OCI-LY3 (cell line): ENCODE results near the gene TOMM34.

Source experiments
- H2AFZ ChIP-seq: fragments of 200-600, 300-600 bp; shearing (Covaris generic); 2 replicates; pipeline ENCODE4 v1.6.0; 2014; ENCODE audit warnings: antibody characterized with exemption, low read depth, low read length
- H3K27ac ChIP-seq: fragments of 200-600, 300-600 bp; sonication (generic); 2 replicates; pipeline ENCODE4 v1.5.1; 2014; ENCODE audit warnings: mild to moderate bottlenecking, low read length, moderate library complexity, mixed read lengths
- H3K27me3 ChIP-seq: fragments of 200-600, 300-600 bp; sonication (generic); 2 replicates; pipeline ENCODE4 v1.6.1; 2014; ENCODE audit warnings: low read depth, low read length, mixed read lengths
- H3K36me3 ChIP-seq: fragments of 200-600, 300-600 bp; sonication (generic); replicated peaks from 2 replicates; pipeline ENCODE3; 2014; ENCODE audit warnings: low read depth, low read length, mixed read lengths
- H3K4me1 ChIP-seq: fragments of 300-600, 200-600 bp; sonication (generic); 2 replicates; pipeline ENCODE4 v1.6.1; 2014; ENCODE audit warnings: low read length, mixed read lengths
- H3K4me2 ChIP-seq: fragments of 200-600, 300-600 bp; sonication (generic); 2 replicates; pipeline ENCODE4 v1.6.1; 2014; ENCODE audit warnings: low read length, mixed read lengths
- H3K4me3 ChIP-seq: fragments of 300-600, 200-600 bp; sonication (generic); 2 replicates; pipeline ENCODE4 v1.5.1; 2014; ENCODE audit warnings: antibody characterized with exemption, mild to moderate bottlenecking, low read length, moderate library complexity
- H3K79me2 ChIP-seq: fragments of 300-600, 200-600 bp; shearing (Covaris generic); 2 replicates; pipeline ENCODE4 v1.6.1; 2014; ENCODE audit warnings: mild to moderate bottlenecking, low read length, mixed read lengths
- H3K9ac ChIP-seq: fragments of 300-600, 200-600 bp; shearing (Covaris generic); 2 replicates; pipeline ENCODE4 v1.6.0; 2014; ENCODE audit warnings: mild to moderate bottlenecking, low read length, moderate library complexity
- H3K9me3 ChIP-seq: fragments of 200-600, 300-600 bp; shearing (Covaris generic); 2 replicates; pipeline ENCODE4 v1.6.1; 2014; ENCODE audit warnings: low read length, mixed read lengths; ENCODE audit not compliant: insufficient read depth
- H4K20me1 ChIP-seq: fragments of 200-600, 300-600 bp; sonication (generic); 2 replicates; pipeline ENCODE4 v1.6.1; 2016; ENCODE audit warnings: low read length, mixed read lengths; ENCODE audit not compliant: insufficient read depth
- CTCF ChIP-seq: fragments of 200-600, 300-600 bp; sonication (generic); IDR thresholded peaks from 2 replicates; pipeline ENCODE4 v1.5.1; 2014; ENCODE audit warnings: antibody characterized with exemption, low read length, low read depth
- EZH2phosphoT487 ChIP-seq: fragments of 200-600 bp; shearing (Covaris generic); IDR thresholded peaks from 2 replicates; pipeline ENCODE4 v1.6.1; 2018; ENCODE audit warnings: antibody characterized with exemption, mixed run types, low read depth

TOMM34 gene

GRCh38 chr20:44966030-44966961, 6.1 kb upstream of the TOMM34 start, which contains the start of gene STK4:
STK4 (plus strand) TSS chr20:44966512; CDS start chr20:44966569, 57 bp downstream.
- H3K4me1 ChIP-seq, result peaks cover 41% of the 10 kb centered on the region
- peak within 1 kb of the TSS; percentile 95 for H3K9ac ChIP-seq
- H4K20me1 ChIP-seq, result no peaks in the 10 kb centered on the region
- peaks cover 63% of the 10 kb centered on the region for H3K79me2 ChIP-seq
- TF ChIP-seq CTCF, result peak; percentile 94
- TF ChIP-seq EZH2phosphoT487, result no peak
- no peaks in the 10 kb centered on the region for H3K9me3 ChIP-seq
- H3K27ac ChIP-seq, result peak within 1 kb of the TSS; percentile 92
- peak within 1 kb of the TSS; percentile 83 for H2AFZ ChIP-seq
- H3K4me3 ChIP-seq, result peak within 1 kb of the TSS; percentile 84
- H3K36me3 ChIP-seq, result peaks cover 27% of the 10 kb centered on the region
- peak within 1 kb of the TSS; percentile 92 for H3K4me2 ChIP-seq
- H3K27me3 ChIP-seq, result no peaks in the 10 kb centered on the region

- H3K79me2 ChIP-seq, result peaks cover 58% of the 10 kb centered on the region
Observed at GRCh38 chr20:44965651-44966029, 5.4 kb upstream of the TOMM34 start.

GRCh38 chr20:44963325-44964215, 3.4 kb upstream of the TOMM34 start:
- no peak overlapping the region for H2AFZ ChIP-seq
- peak overlapping the region; percentile 20; the same call in 1 of the 2 replicates for H3K4me2 ChIP-seq
- no peaks in the 10 kb centered on the region for H3K9me3 ChIP-seq
- H3K79me2 ChIP-seq, result peaks cover 57% of the 10 kb centered on the region
- TF ChIP-seq EZH2phosphoT487, result no peak
- TF ChIP-seq CTCF, result no peak
- H3K4me3 ChIP-seq, result no peak overlapping the region
- peaks cover 23% of the 10 kb centered on the region for H3K36me3 ChIP-seq
- H3K27me3 ChIP-seq, result no peaks in the 10 kb centered on the region
- H3K9ac ChIP-seq, result no peak overlapping the region
- no peak overlapping the region for H3K27ac ChIP-seq
- H3K4me1 ChIP-seq, result peaks cover 40% of the 10 kb centered on the region
- peaks cover 3% of the 10 kb centered on the region for H4K20me1 ChIP-seq

More at GRCh38 chr20:44965651-44966029, 5.4 kb upstream of the TOMM34 start:
- peaks cover 27% of the 10 kb centered on the region for H3K36me3 ChIP-seq
- peak overlapping the region; percentile 92 for H3K27ac ChIP-seq
- no peaks in the 10 kb centered on the region for H3K27me3 ChIP-seq
- H3K4me3 ChIP-seq, result peak overlapping the region; percentile 84
- H3K4me1 ChIP-seq, result peaks cover 41% of the 10 kb centered on the region
- no peaks in the 10 kb centered on the region for H4K20me1 ChIP-seq
- H2AFZ ChIP-seq, result peak overlapping the region; percentile 83
- H3K4me2 ChIP-seq, result peak overlapping the region; percentile 80
- H3K9me3 ChIP-seq, result no peaks in the 10 kb centered on the region
- peak overlapping the region; percentile 78 for H3K9ac ChIP-seq
- no peak for TF ChIP-seq CTCF
- TF ChIP-seq EZH2phosphoT487, result no peak
